ENCODE measurements around the gene HOXB7. TPM values are rescaled to one million over a fixed set of nuclear protein-coding genes. Genes with fewer than 3 reads are reported as not detected.

Gene HOXB7
- polyA plus RNA-seq, 3 donors: not detected

GRCh38 chr17:48565022-48565554 is 45.7 kb downstream of the HOXB7 start:
- TF ChIP-seq CTCF (IDR thresholded peaks at IDR 0.05): no peak
- Mint-ChIP-seq H3K4me1 (peaks cover 10% of the 10 kb centered on the region), H3K4me3 (peak overlapping the region in 1 of 2 donors; percentile 67), H3K27me3 (ENCODE audit: low read depth in 3 of 3) (peaks cover 25 to 30% (median 27%) of the 10 kb centered on the region in 3 donors), H3K9me3 (peaks cover 0 to 8% (median 2%) of the 10 kb centered on the region in 7 donors), H3K36me3 (peaks cover 2 to 8% of the 10 kb centered on the region in 2 donors), H3K27ac (no peak overlapping the region)
- Histone ChIP-seq H3K27me3 (ENCODE audit: control insufficient read depth in 2 of 2, insufficient read depth in 2 of 2, low read length in 2 of 2) (peaks cover 48 to 76% of the 10 kb centered on the region in 2 donors), H2AFZ (ENCODE audit: insufficient read depth, low read depth, low read length, poor library complexity, severe bottlenecking) (no peak overlapping the region), H3K4me3 (replicated peaks in 1 of 3; ENCODE audit: low read depth in 2 of 3, low read length in 3 of 3) (no peak overlapping the region), H3K4me2 (replicated peaks; ENCODE audit: extremely low read depth, low read length, poor library complexity, severe bottlenecking) (no peak overlapping the region), H3K9me3 (replicated peaks in 1 of 2; ENCODE audit: control insufficient read depth in 1 of 2, insufficient read depth in 1 of 2, low read length in 2 of 2) (no peaks in the 10 kb centered on the region), H3K36me3 (replicated peaks in 1 of 2; ENCODE audit: control insufficient read depth in 1 of 2, insufficient read depth in 2 of 2, low read length in 2 of 2) (no peaks in the 10 kb centered on the region), H3K9ac (ENCODE audit: insufficient read depth, low read length, poor library complexity, severe bottlenecking) (no peak overlapping the region), H3K27ac (ENCODE audit: low read depth in 1 of 2, low read length in 2 of 2) (no peak overlapping the region), H3K4me1 (ENCODE audit: control insufficient read depth in 1 of 2, insufficient read depth in 2 of 2, low read length in 2 of 2) (peaks cover 0 to 4% of the 10 kb centered on the region in 2 donors), H4K20me1 (ENCODE audit: insufficient read depth, low read length) (no peaks in the 10 kb centered on the region), H3K79me2 (ENCODE audit: insufficient read depth, low read length) (no peaks in the 10 kb centered on the region)
- no peak for DNase-seq
- WGBS (ENCODE audit: insufficient coverage): no CpG with 5 or more reads among the region's 2 CpGs
- intact Hi-C loops (cut with micrococcal nuclease): no loop called here

- Histone ChIP-seq H3K4me2 (replicated peaks; ENCODE audit: extremely low read depth, low read length, poor library complexity, severe bottlenecking) (no peak overlapping the region), H3K4me1 (ENCODE audit: control insufficient read depth in 1 of 2, insufficient read depth in 2 of 2, low read length in 2 of 2) (peaks cover 0 to 4% of the 10 kb centered on the region in 2 donors), H3K79me2 (ENCODE audit: insufficient read depth, low read length) (no peaks in the 10 kb centered on the region), H2AFZ (ENCODE audit: insufficient read depth, low read depth, low read length, poor library complexity, severe bottlenecking) (no peak overlapping the region), H3K9me3 (replicated peaks in 1 of 2; ENCODE audit: control insufficient read depth in 1 of 2, insufficient read depth in 1 of 2, low read length in 2 of 2) (no peaks in the 10 kb centered on the region), H3K9ac (ENCODE audit: insufficient read depth, low read length, poor library complexity, severe bottlenecking) (no peak overlapping the region), H4K20me1 (ENCODE audit: insufficient read depth, low read length) (no peaks in the 10 kb centered on the region), H3K4me3 (replicated peaks in 1 of 3; ENCODE audit: low read depth in 2 of 3, low read length in 3 of 3) (no peak overlapping the region), H3K27me3 (ENCODE audit: control insufficient read depth in 2 of 2, insufficient read depth in 2 of 2, low read length in 2 of 2) (peaks cover 41 to 70% of the 10 kb centered on the region in 2 donors), H3K27ac (ENCODE audit: low read depth in 1 of 2, low read length in 2 of 2) (no peak overlapping the region), H3K36me3 (replicated peaks in 1 of 2; ENCODE audit: control insufficient read depth in 1 of 2, insufficient read depth in 2 of 2, low read length in 2 of 2) (no peaks in the 10 kb centered on the region)
- intact Hi-C loops (cut with micrococcal nuclease): no loop called here
- no peak overlapping the region for H3K27ac Mint-ChIP-seq
- H3K4me3 Mint-ChIP-seq: peak overlapping the region in 1 of 2 donors; percentile 67
- DNase-seq: no peak
- peaks cover 10% of the 10 kb centered on the region for H3K4me1 Mint-ChIP-seq
- 29% methylated on average over 66 of the region's 73 CpGs for WGBS (ENCODE audit: insufficient coverage)
- peaks cover 0 to 8% (median 2%) of the 10 kb centered on the region in 7 donors for H3K9me3 Mint-ChIP-seq
- no peak for TF ChIP-seq CTCF (IDR thresholded peaks at IDR 0.05)
- peaks cover 27 to 30% (median 29%) of the 10 kb centered on the region in 3 donors for H3K27me3 Mint-ChIP-seq (ENCODE audit: low read depth in 3 of 3)
- H3K36me3 Mint-ChIP-seq: peaks cover 2 to 8% of the 10 kb centered on the region in 2 donors
Measured at GRCh38 chr17:48564188-48565021, 46.4 kb downstream of the HOXB7 start.

Measured in CD14-positive monocyte (primary cell).